Aorta (tissue), 5 donors: ENCODE measurements around the gene RPS3A. TPM values are rescaled to one million over a fixed set of nuclear protein-coding genes. Genes with fewer than 3 reads are reported as not detected.
"Not testable (repeated sequence)": the region's sequence is repeated elsewhere in the genome, so short reads cannot be mapped to it uniquely, and the experiment has no call there.

Experiments used
- ATAC-seq: fragments of 200-7000 bp; cut with Tn5 transposase; one replicate; pipeline ENCODE4 v1.9.1; 2022; ENCODE audit warnings: moderate library complexity; ENCODE audit not compliant: low FRiP score
- DNase-seq, 2 donors: peaks; one replicate each; pipeline ENCODE4 v3.0.0-alpha.2; 2020
- H3K27ac ChIP-seq, 2 donors: one replicate each; pipeline ENCODE4 v1.5.1; 2013; ENCODE audit warnings: low read length in 2 of 2, mild to moderate bottlenecking in 2 of 2, moderate library complexity in 2 of 2, control low read depth in 1 of 2, inconsistent platforms in 1 of 2, low read depth in 1 of 2
- H3K27me3 ChIP-seq, 2 donors: one replicate each; pipeline ENCODE4 v1.6.1; 2013; ENCODE audit warnings: control low read depth in 1 of 2, low read length in 1 of 2, mild to moderate bottlenecking in 1 of 2, moderate library complexity in 1 of 2; ENCODE audit not compliant: insufficient read depth in 2 of 2, control insufficient read depth in 1 of 2
- H3K36me3 ChIP-seq, 2 donors: one replicate each; pipeline ENCODE4 v1.6.1; 2013; ENCODE audit warnings: control low read depth in 1 of 2, low read length in 1 of 2, mild to moderate bottlenecking in 1 of 2; ENCODE audit not compliant: insufficient read depth in 2 of 2, control insufficient read depth in 1 of 2
- H3K4me1 ChIP-seq, 2 donors: one replicate each; pipeline ENCODE4 v1.6.1; 2013; ENCODE audit warnings: low read length in 2 of 2, control low read depth in 1 of 2, mild to moderate bottlenecking in 1 of 2, moderate library complexity in 1 of 2; ENCODE audit not compliant: insufficient read depth in 2 of 2, control insufficient read depth in 1 of 2
- H3K4me3 ChIP-seq, 2 donors: one replicate each; pipeline ENCODE4 v1.5.1; 2013; ENCODE audit warnings: low read length in 2 of 2, control low read depth in 1 of 2, mild to moderate bottlenecking in 1 of 2
- H3K9me3 ChIP-seq: one replicate; pipeline ENCODE4 v1.6.1; 2013; ENCODE audit warnings: mild to moderate bottlenecking, low read length; ENCODE audit not compliant: control insufficient read depth
- WGBS, 2 donors: extraction: QIAGEN DNeasy Blood & Tissue Kit; methylation state at CpG; one replicate each; pipeline ENCODE4 v1.1.7; 2013; 5-methylcytosine and 5-hydroxymethylcytosine counted together
- intact Hi-C, 2 donors: fragments of 100-400 bp; cut with DNase I; formaldehyde crosslinking; loops; one replicate each; pipeline versions ENCODE4 v1.14.2 to v1.15.0; 2022
- long read RNA-seq, 2 donors: library from polyadenylated mRNA; unstranded; transcript quantifications; one replicate each; pipeline ENCODE4 v2.0.0, GENCODE V29; 2020 to 2021
- polyA plus RNA-seq, 2 donors: library from polyadenylated mRNA; stranded (reverse); fragments of 200-250 nt; gene quantifications; one replicate each; pipeline ENCODE4 v1.2.3, GENCODE V29; 2013
- total RNA-seq, 2 donors: library from RNA; stranded (reverse); fragmentation: NEBNext Ultra II Directional; extraction: Animal tissue kit (Norgen Biotek cat#: 25700); gene quantifications; one replicate each; pipeline ENCODE4 v1.2.1, GENCODE V29; 2021
- donor health status: healthy with polysubstance abuse.
- donor health status: Bipolar disorder and iron deficiency.
- donor health status: DM: no; HTN: no; CAD: no.
- donor health status: DM: no; HTN: no; CAD: no.
- donor health status: DM: yes; HTN: yes; CAD: no.

RPS3A gene
- total RNA-seq (1,000 to 10,000 TPM; 1,314 to 1,517 TPM), polyA plus RNA-seq (1,000 to 10,000 TPM; 2,823 to 9,539 TPM)
- long read RNA-seq, donor 1, transcript RPS3A-208 (4 exons, 576 nt) = minor isoform, 13 of 2,057 reads
- long read RNA-seq, donor 1, transcript RPS3A-205 (6 exons, 674 nt) = minor isoform, 14 of 2,057 reads
- long read RNA-seq, donor 1, transcript RPS3A-201 (6 exons, 934 nt) = major isoform, 1,922 of 2,057 reads
- long read RNA-seq, donor 1, partial matches to known transcripts = 53 of 2,057 reads
- long read RNA-seq, donor 1, other reads (novel, unspliced or antisense) = 51 of 2,057 reads
- long read RNA-seq, donor 2, transcript RPS3A-201 (6 exons, 934 nt) = major isoform, 440 of 458 reads
- long read RNA-seq, donor 2, partial matches to known transcripts = 7 of 458 reads
- long read RNA-seq, donor 2, other reads (novel, unspliced or antisense) = 6 of 458 reads

GRCh38 chr4:151099229-151099975, at the start of gene RPS3A:
RPS3A (plus strand) TSS chr4:151099628; CDS start chr4:151099653, 25 bp downstream.
- DNase-seq = peak; percentile 97 to 98
- H3K27ac ChIP-seq = peak within 1 kb of the TSS; percentile 28 to 52
- ATAC-seq = peak; percentile 99
- H3K4me1 ChIP-seq = no peaks in the 10 kb centered on the region
- peak within 1 kb of the TSS; percentile 66 to 86 for H3K4me3 ChIP-seq
- H3K27me3 ChIP-seq = no peaks in the 10 kb centered on the region
- intact Hi-C loops = loop anchor here (10.0 kb wide), 2 partner anchors 655 to 1675 kb away; partner anchors contain the start of genes ARFIP1 (in 1 of the 2) and TIGD4 (in 1 of the 2)
- no peaks in the 10 kb centered on the region for H3K9me3 ChIP-seq
- 1% methylated on average over 69 of the region's 69 CpGs for WGBS, 2 donors
- H3K36me3 ChIP-seq = peaks cover 0 to 2% of the 10 kb centered on the region in 2 donors

GRCh38 chr4:151052785-151053184, 46.6 kb upstream of the RPS3A start:
- 90 to 93% methylated on average over 3 of the region's 3 CpGs for WGBS, 2 donors
- Histone ChIP-seq H3K4me3 (no peak overlapping the region), H3K27me3 (peaks cover 0 to 2% of the 10 kb centered on the region in 2 donors), H3K36me3 (no peaks in the 10 kb centered on the region), H3K9me3 (no peaks in the 10 kb centered on the region), H3K27ac (no peak overlapping the region), H3K4me1 (no peaks in the 10 kb centered on the region)
- ATAC-seq (no peak), DNase-seq (no peak)
- intact Hi-C loops = no loop called here

- peaks cover 0 to 2% of the 10 kb centered on the region in 2 donors for H3K27me3 ChIP-seq
- H3K9me3 ChIP-seq = no peaks in the 10 kb centered on the region
- H3K4me1 ChIP-seq = no peaks in the 10 kb centered on the region
- no peaks in the 10 kb centered on the region for H3K36me3 ChIP-seq
- no peak for DNase-seq
- no peak for ATAC-seq
- H3K27ac ChIP-seq = no peak overlapping the region
- intact Hi-C loops = no loop called here
- no peak overlapping the region for H3K4me3 ChIP-seq
- WGBS, 2 donors = 41 to 44% methylated on average over 1 of the region's 1 CpG
These were observed 43.9 kb upstream of the RPS3A start for GRCh38 chr4:151055539-151055938.

DNA sequence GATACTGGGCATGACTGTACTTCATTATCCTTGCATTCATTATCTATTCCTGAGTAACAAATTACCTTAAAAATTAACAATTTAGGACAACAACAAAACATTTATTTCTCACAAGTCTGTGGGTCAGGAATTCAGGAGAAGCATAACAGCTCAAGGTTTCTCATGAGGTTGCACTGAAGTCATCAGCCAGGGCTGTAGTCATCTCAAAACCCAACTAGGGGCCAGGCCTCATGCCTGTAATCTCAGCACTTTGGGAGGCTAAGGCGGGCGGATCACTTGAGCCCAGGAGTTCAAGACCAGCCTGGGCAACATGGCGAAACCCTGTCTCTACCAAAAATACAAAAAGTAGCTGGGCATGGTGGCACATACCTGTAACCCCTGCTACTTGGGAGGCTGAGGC, 36.3 kb upstream of the RPS3A start:
- 96 to 99% methylated on average over 3 of the region's 3 CpGs for WGBS, 2 donors

DNA sequence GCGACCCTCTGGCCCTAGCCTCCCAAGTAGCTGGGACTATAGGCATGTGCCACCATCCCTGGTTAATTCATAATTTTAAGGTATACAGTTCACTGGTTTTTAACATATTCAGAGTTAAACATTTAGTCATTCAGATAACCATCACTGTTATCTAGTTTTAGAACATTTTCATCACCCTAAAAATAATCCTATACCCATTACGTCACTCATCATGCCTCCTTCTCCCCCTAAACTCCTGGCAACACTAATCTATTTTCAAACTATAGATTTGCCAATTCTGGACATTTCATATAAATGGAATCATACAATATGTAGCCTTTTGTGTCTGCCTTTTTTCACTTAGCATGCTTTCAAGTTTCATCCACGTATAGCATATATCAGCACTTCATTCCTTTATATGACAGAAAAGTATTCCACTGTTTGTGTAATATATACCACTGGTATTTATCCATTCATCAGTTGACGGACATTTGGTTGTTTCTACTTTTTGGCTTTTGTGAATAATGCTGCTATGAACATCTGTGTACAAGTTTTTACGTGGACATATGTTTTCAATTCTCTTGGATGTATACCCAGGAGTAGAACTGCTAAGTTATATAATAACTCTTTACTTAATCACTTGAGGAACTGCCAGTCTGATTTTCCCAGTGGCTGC, 32.0 kb upstream of the RPS3A start:
- no peak for ATAC-seq
- WGBS, 2 donors = 24 to 32% methylated on average over 5 of the region's 5 CpGs
- intact Hi-C loops = no loop called here
- Histone ChIP-seq H3K9me3 (no peaks in the 10 kb centered on the region), H3K27me3 (no peaks in the 10 kb centered on the region), H3K27ac (no peak overlapping the region), H3K4me1 (no peaks in the 10 kb centered on the region), H3K36me3 (no peaks in the 10 kb centered on the region), H3K4me3 (no peak overlapping the region)
- no peak for DNase-seq

More for the DNA sequence above, 36.3 kb upstream of the RPS3A start:
- H3K4me1 ChIP-seq, H3K9me3 ChIP-seq, H3K4me3 ChIP-seq, H3K27ac ChIP-seq, ATAC-seq, DNase-seq, intact Hi-C loops, H3K27me3 ChIP-seq, H3K36me3 ChIP-seq: not testable (repeated sequence)

- Histone ChIP-seq H3K9me3 (no peaks in the 10 kb centered on the region), H3K27me3 (no peaks in the 10 kb centered on the region), H3K4me3 (no peak overlapping the region), H3K4me1 (no peaks in the 10 kb centered on the region), H3K36me3 (no peaks in the 10 kb centered on the region), H3K27ac (no peak overlapping the region)
- ATAC-seq = no peak
- intact Hi-C loops = no loop called here
- DNase-seq = peak in 1 of 2 donors; percentile 2
These were observed 25.0 kb upstream of the RPS3A start for GRCh38 chr4:151074416-151074916.

DNA sequence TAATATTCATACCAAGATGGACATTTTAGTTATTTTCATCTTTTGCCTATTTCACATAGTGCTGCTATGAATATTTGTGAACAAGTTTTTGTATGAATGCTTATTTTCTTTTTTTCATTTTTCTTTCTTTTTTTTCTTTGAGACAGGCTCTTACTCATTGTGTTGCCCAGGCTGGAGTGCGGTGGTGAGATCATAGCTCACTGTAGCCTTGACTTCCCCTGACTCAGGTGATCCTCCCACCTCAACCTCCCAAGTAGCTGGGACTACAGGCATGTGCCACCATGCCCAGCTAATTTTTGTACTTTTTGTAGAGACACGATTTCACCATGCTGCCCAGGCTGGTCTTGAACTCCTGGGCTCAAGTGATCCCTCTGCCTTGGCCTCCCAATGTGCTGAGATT, 21.4 kb upstream of the RPS3A start:
- intact Hi-C loops, H3K4me1 ChIP-seq, H3K36me3 ChIP-seq, ATAC-seq, H3K27me3 ChIP-seq, H3K4me3 ChIP-seq, H3K27ac ChIP-seq, DNase-seq, H3K9me3 ChIP-seq: not testable (repeated sequence)
- 84 to 90% methylated on average over 2 of the region's 2 CpGs for WGBS, 2 donors

GRCh38 chr4:151087467-151087866, 12.0 kb upstream of the RPS3A start:
- Histone ChIP-seq H3K4me1 (no peaks in the 10 kb centered on the region), H3K27me3 (no peaks in the 10 kb centered on the region), H3K36me3 (no peaks in the 10 kb centered on the region), H3K9me3 (no peaks in the 10 kb centered on the region), H3K27ac (no peak overlapping the region), H3K4me3 (no peak overlapping the region)
- ATAC-seq = no peak
- WGBS, 2 donors = 71 to 78% methylated on average over 8 of the region's 8 CpGs
- intact Hi-C loops = no loop called here
- DNase-seq = no peak
